HG03060 (cell line): ENCODE results near the gene CHCHD10.
"Not testable (repeated sequence)": the region's sequence is repeated elsewhere in the genome, so short reads cannot be mapped to it uniquely, and the experiment has no call there.

Experiments used
- ATAC-seq: cut with Tn5 transposase; IDR thresholded peaks from one replicate; pipeline ENCODE4 v1.9.1; 2021; ENCODE audit warnings: low read depth, moderate number of reproducible peaks; ENCODE audit not compliant: unreplicated experiment

The CHCHD10 gene

DNA sequence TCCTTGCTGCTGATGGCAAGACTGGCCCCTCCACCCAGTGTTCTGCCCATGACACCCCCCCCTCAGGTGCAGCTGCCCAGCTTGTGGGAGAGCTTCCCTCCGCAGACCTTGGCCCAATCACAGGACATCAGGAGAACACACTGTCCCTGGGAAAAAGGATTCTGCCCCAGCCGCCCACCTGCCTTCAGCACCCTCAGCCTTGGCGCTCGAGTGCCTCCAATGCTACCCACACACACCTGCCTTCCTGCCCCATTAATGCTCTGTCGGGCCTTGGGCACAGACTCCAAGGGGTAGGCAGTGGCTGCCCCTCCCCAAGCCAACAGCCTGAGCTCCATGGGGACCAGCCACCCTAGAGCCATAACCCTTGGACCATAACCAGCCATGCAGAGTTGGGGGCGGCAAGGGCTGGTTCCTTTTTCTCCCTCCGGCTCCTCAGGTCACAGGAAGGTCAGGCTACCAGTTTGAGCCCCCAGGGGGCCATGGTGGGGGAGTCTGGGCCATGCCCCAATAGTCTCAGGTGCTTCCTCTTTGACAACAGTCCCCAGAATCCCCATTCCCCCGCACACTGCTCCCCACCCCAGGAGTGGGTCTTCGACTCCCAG is 15.6 kb downstream of the CHCHD10 start:
- no peak for ATAC-seq

DNA sequence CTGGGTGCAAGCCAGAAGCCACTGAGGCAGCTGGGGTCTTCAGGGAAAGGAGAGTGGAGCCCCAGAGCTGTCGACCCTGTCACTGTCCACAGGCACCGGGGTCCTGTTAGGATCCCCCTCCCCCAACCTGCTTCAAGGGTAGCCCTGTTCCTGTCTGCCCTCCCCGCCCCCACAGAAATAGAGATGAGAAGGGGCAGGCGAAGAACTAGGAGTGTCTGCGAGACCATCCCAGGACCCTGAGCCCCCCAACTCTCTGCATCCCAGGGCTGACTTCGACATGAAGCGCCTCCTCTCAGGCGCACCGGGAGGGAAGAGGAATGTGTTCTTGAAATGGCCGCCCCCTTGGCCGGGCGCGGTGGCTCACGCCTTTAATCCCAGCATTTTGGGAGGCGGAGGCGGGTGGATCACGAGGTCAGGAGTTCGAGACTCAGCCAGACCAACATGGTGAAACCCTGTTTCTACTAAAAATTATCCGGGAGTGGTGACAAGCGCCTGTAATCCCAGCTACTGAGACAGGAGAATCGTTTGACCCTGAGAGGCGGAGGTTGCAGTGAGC is 16.3 kb downstream of the CHCHD10 start:
- no peak for ATAC-seq

DNA sequence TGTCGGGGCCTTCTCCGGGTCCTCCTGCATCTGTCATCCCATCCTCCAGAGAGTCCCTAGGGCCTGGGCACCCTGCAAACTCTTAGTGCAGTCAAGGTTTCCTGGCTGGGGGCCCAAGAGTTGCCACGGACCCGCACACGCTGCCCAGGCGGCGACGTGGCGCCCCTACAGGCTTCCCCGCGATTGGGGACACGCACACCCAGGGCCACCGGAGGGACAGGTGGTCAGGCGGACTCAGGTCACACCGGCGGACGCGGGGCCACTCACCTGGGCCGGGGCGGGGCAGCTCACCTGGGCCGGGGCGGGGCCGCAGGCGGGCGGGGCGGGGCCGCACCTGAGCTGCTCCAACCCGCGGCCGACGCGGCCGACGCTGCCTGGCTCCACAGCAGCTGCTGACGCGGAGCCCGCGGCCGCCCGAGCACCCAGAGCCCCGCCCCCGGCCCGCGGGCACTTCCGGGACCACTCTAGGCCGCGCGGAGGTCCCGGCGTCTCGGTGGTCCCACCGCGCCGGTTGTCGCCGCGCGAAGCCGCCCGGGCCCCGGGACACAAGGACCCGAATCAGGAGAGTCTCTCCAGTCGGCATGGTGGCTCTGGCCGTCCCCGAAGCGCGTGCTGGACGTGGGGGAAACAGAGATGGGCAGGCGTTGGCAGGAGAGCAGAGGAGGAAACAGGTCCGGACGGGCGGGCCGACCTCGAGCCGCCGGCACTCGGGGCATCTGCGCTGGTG is 16.9 kb downstream of the CHCHD10 start, which contains the start of gene ZNF70:
Gene ZNF70, minus strand, starts transcription at position 399 of the 727 bp plus-strand sequence. CDS start 5,972 bp downstream, outside the sequence.
- no peak for ATAC-seq

DNA sequence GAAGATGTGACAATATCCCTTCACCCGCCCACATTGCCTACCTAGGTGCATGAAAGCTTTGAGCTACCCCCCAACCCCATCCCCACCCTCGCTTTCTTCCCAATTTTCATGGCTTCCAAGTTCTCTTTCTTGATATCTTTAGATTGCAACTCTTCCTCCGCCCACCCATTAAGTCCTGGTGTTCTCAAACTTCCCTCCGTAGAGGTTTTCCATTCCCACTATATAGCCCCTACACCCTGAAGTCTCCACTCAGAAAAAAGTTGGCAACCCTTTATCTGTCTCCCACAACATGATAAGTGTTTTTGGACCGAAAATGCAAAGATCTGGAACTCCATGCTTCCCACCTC is 17.4 kb downstream of the CHCHD10 start:
- ATAC-seq: no peak

DNA sequence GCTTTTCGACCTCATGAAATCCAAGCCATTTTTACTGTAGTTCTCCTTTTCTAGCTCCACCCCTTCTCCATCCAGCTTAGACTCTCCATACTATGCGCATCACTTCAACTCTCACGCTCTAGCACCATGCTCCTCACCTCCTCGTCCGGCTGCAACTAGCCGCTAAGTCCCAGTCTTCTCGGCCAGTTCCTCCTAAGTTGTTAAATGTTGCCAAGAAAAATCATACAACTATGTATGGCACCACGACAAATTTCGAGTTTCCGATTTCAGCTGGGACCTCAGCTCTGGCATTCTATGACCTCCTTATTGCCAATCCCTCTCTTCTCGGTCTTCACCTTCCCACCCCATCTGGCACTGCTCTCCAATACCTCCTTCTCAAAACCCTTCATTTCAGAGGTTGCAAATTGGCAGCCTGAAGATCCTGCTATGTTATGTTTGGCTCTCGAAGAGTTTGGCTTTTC is 17.9 kb downstream of the CHCHD10 start:
- ATAC-seq: no peak

DNA sequence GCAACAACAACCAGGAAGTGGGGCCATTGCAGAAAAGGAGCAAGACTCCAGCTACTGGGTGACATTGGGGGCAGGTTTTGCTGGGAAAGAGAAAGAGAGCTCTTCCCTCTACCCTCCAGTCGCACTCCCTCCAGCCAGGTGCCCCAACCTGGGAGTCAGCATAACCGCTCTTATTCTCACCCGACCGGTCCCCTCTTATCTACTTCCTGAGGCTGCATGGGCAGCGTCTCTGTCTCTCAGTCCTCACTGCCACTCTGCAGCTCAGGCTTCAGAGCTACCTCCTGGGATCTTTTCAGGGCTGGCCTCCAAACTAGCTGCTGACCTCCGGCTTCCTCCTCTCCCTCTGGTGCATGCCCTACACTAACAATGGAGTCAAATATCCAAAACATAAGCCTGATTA is 22.0 kb downstream of the CHCHD10 start:
- no peak for ATAC-seq

DNA sequence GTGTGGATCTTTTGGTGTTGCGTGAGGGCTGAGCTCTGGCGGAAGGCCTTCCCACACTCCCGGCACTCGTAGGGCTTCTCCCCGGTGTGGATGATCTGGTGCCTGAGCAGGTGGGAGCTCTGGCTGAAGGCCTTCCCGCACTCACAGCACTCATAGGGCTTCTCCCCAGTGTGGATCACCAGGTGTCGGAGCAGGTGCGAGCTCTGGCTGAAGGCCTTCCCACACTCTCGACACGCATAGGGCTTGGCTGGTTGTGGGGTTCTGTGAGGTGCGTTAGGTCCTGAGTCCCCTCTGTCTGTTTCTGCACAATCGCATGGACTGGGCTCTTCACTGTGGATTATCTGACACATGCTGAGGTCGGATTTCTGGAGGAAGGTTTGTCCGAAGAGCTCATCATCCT is 23.3 kb downstream of the CHCHD10 start:
- ATAC-seq: no peak

DNA sequence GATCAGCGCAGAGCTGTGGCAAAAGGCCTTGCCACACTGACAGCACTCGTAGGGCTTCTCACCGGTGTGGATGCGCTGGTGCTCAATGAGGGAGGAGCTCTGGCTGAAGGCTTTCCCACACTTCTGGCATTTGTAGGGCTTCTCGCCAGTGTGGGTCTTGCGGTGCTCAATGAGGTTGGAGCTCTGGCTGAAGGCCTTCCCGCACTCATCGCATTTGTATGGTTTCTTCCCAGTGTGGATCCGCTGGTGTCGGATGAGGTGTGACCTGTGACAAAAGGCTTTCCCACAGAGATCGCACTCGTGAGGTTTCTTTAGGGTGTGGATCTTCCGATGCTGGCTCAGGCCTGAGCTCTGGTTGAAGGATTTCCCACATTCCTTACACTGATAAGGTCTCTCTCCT is 23.8 kb downstream of the CHCHD10 start:
- ATAC-seq: no peak

DNA sequence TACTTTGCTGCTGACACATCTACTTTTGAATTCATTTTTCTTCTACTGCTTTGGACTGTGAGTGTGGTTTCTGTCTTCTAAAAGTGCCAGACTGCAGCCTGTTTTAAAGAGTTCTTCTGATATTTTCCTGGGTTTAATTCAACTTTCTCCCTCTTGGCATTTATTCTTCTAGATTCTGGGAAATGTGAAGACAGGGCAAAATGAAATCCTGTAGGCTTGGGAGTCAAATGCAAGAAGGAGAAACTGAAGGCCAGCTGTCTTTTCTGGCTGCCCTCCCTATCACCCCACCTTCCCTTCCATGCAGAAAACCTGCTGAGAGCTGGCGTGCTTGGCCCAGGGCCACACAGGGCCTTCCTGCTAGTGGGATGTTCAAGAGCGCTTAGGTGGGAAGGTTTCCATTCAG is 24.5 kb downstream of the CHCHD10 start:
- no peak for ATAC-seq

DNA sequence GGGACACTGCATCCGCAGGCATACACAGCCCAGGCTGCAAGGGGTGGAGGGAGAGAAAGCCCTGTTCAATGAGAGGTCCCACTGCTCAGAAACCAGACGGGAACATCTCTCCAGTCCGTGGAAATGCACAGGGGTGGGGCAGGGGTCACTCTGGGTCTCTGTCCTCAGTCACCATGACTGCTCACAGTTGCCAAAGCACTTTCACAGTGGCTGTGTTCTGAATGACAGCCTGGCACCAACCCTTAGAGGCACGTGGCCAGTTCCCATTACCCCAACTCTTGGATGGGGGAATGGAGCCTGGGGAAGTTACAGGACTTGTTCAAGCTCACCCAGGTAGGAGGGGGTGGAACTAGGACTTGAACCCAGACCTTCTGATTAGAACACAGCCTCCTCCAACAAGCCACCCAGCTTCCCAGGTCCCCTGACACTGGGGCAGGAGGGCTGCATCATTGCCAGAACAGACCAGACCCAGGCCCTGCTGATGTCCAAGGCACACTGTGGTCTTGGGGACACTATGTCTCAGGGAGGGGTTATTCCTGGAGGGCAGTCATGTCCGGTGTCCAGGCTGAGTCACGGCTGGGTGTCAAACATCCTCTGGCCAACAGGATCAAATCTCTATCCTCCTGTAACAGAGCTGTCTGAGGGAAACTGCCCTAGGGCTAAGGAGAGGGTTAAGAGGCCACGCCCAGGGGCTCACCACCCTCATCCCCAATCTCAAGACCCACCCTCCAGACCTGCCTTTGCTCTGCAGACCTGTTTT is 25.1 kb downstream of the CHCHD10 start:
- no peak for ATAC-seq

DNA sequence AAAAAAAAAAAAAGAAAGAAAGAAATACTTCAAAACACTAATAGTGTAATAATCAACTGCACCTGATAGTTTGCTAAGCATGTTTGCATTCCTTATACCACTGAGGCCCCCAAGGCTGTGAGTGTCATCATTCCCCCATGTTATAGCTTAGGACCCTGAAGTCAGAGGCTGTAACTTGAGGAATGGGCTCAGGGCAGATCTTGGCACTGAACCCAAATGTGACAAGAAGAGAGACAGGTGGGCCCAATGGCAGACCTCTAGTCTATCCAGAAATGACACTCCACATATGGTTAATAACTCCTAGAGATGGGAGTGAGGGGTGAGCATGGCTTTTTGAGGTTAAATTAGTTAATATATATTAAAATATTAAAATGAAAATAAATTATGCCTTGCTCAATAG is 30.1 kb downstream of the CHCHD10 start:
- no peak for ATAC-seq

DNA sequence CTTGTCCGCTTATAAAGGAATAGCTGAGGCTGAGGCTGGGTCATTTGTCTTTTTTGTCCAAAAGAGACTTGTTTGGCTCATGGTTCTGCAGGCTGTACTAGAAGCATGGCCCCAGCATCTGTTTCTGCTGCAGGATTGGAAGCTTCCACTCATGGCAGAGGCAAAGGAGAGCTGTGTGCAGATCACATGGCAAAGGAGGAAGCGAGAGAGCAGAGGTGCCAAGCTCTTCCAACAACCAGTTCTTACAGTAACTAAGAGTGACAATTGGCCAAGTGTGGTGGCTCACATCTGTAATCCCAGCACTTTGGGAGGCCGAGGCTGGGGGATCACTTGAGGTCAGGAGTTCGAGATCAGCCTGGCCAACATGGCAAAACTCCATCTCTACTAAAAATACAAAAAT is 39.7 kb downstream of the CHCHD10 start:
- not testable (repeated sequence) for ATAC-seq

DNA sequence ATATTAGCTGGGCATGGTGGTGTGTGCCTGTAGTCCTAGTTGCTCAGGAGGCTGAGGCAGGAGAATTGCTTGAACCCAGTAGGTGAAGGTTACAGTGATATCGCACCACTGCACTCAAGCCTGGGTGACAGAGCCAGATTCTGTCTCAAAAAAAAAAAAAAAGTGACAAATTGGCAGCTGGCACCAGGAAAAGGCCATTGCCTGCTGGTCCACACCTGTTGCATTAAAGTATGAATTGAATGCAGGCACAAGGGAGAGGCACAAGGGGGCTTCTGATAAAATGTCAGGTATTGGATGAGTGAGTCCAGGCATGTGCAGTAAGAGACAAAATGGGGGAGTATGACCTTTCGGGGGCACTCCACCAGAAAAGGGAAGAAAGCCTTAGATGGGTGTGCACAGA is 45.0 kb downstream of the CHCHD10 start:
- ATAC-seq: no peak

DNA sequence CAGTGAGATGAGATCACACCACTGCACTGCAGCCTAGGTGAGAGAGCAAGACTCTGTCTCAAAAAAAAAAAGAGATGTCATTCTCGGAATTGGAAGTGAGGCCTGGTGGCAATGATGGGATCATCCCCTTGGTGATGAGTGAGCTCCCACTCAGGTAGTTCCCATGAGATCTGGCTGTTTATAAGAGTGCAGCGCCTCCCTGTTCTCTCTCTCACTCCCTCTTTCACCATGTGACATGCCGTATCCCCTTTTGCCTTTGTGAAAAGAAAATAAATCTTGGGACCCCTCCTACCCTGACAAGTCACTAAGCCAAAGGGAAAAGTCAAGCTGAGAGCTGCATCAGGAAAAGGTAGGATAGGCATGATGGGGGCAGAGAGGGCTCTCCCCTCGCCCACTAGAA is 45.6 kb downstream of the CHCHD10 start:
- no peak for ATAC-seq

DNA sequence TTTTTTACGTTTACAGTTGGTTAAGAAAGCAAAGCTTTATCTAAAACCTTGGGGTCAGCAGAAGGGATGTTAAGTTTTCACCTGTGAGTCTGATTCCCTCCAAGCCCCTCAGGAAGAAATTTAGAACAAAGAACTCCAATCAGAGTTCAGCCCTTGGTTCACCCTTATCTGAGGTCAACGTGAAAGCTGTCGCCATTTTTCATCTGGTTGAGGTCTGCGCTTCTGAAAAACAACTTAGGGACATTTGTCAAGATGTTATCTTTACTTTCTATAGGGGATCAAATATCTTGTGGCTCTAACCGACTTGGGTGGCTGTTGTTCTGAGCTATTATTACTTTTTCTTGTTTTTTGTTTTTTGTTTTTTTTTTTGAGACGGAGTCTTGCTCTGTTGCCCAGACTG is 46.9 kb downstream of the CHCHD10 start:
- ATAC-seq: no peak

DNA sequence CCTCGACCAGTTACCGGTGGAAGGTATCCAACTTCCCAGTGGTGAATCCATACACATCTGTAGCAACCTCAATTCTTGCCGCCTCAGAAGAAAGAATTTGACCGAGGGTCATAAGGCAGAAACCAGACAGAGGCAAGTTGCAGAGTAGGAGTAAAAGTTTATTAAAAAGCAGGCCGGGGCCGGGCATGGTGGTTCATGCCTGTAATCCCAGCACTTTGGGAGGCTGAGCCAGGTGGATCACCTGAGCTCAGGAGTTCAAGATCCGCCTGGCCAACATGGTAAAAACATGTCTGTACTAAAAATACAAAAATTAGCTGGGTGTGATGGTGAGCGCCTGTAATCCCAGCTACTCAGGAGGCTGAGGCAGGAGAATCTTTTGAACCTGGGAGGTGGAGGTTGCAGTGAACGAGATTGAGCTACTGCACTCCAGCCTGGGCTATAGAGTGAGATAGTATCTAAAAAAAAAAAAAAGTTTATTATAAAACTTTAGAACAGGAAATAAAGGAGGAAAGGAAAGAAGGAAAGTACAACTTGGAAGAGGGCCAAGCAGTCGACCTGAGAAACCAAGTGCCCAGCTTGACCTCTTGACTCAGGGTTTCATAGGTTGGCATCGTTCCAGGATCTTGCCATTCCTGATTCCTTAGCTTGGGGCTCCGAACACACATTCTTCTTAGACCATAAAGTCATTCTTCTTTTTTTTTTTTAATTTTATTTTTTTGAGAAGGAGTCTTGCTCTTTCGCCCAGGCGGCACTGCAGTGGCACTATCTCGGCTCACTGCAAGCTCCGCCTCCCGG is 49.2 kb downstream of the CHCHD10 start:
- ATAC-seq: no peak

DNA sequence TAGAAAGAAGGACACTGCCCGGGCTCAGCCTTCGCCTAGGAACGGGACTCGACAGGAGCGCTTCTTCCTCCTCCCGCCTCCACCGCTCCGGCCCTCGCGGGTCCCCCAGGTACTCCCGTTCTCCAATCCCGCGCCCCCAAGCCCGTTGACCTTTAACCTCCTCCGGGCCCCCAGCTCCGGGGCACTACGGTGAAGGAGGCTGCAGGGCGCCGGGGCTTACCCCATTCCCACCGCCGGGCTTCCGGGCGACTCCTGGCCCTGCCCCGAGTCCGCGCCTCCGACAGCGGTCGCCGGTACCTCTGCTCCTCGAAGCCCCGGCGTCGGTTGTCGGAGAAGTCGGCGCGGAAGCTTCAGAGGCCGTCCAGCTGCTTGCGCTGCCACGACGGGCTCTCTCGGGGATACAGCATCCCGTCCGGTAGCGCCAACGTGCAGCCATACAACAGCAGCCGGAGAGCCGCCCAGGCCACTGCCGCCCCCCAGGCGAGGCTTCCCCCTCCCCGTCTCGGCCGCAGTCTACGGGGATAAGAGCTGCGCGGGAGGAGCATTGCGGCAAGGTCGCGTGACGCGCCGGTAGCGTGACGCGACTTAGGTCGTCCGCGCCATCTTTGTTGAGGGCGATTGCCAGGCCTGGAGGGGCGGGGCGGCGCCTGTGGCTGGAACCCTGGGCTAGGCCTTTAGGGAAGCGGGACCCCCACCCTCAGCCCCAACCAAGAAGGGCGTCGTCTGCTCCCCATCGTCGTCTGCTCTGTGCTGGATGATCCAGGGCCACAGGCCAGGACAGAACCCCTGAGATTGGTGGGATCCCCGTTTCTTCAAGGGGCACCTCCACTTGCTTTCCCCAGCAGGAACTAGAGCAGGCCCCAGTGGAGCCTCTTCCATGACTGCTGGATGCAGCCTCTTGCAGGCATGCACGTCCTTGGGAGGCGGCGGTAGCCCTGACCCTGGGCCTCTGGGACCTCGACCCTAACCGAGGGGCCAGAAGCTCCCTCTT is 50.7 kb downstream of the CHCHD10 start:
- ATAC-seq: no peak
